Neutrophil (primary cell): Measurements from ENCODE around the gene THAP11.
A peak's percentile ranks its signal among the peaks of the same experiment; 100 is the strongest.

Source experiments
- H3K27ac ChIP-seq: fragments of 200-600 bp; sonication (generic); 2 replicates; pipeline ENCODE4 v1.5.1; 2016; ENCODE audit warnings: mild to moderate bottlenecking, moderate library complexity
- H3K27me3 ChIP-seq: fragments of 200-600 bp; sonication (generic); 2 replicates; pipeline ENCODE4 v1.6.0; 2016; ENCODE audit warnings: mild to moderate bottlenecking
- H3K36me3 ChIP-seq: fragments of 200-600 bp; sonication (generic); 2 replicates; pipeline ENCODE4 v1.5.1; 2017
- H3K4me1 ChIP-seq, 2 experiments: fragments of 200-600 bp in 1 of 2; sonication (generic) in 1 of 2; 1 replicate in 1 of 2; 2 replicates in 1 of 2; pipeline versions ENCODE4 v1.5.1 to v1.6.1; 2013 to 2016; ENCODE audit warnings: low read depth in 1 of 2, low read length in 1 of 2, mild to moderate bottlenecking in 1 of 2, moderate library complexity in 1 of 2; ENCODE audit not compliant: control insufficient read depth in 1 of 2, insufficient read depth in 1 of 2
- H3K4me3 ChIP-seq, 2 experiments: fragments of 200-600 bp in 1 of 2; sonication (generic) in 1 of 2; 1 replicate in 1 of 2; 2 replicates in 1 of 2; pipeline ENCODE4 v1.5.1; 2013 to 2016; ENCODE audit warnings: low read depth in 1 of 2, low read length in 1 of 2, mild to moderate bottlenecking in 1 of 2, moderate library complexity in 1 of 2
- H3K9me3 ChIP-seq: fragments of 200-600 bp; sonication (generic); 2 replicates; pipeline ENCODE4 v1.5.1; 2016
- TF ChIP-seq, protein P1 (sequence below): fragments of 200-600 bp; sonication (generic); IDR thresholded peaks from 2 replicates; pipeline ENCODE4 v1.5.1; 2016; ENCODE audit warnings: antibody characterized with exemption

THAP11 gene

DNA sequence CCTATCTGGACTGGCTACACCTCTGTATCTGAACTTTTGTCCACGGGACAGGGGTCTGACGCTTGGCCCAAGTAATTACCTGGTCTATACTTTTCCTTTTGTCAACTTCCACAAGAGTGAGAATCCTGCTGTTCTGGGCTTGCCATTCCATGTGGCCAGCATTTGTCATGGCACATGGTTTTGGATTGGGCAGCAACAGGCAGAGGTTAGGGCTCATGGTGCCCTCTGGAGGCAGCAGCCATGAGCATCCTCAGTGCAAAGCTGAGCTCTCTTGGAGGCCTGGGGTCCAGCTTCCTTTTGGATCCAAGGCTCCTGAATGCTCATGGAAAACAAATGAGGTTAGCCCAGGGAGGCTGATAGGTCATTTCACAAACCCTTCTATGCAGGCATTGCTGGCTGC, 23.2 kb downstream of the THAP11 start:
- peaks cover 16% of the 10 kb centered on the region for H3K36me3 ChIP-seq

DNA sequence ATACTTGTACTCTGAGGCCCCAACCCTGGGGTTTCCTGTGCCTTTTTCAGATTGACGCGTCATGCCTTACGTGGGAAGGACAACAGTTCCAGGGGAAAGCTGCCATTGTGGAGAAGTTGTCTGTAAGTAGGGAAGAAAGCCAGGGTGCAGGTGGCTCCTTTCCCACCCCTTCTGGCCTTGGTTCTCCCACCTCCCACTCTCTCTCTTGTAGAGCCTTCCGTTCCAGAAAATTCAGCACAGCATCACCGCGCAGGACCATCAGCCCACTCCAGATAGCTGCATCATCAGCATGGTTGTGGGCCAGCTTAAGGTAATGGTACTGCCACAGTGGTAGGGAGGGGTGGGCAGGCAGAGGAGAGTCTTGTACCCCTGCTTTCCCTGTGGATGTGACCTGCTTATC, 26.2 kb downstream of the THAP11 start:
- peaks cover 10 to 14% of the 10 kb centered on the region in 2 experiments for H3K4me1 ChIP-seq
- H3K36me3 ChIP-seq, result peaks cover 16% of the 10 kb centered on the region
- no peaks in the 10 kb centered on the region for H3K9me3 ChIP-seq
- H3K4me3 ChIP-seq, result no peak overlapping the region
- no peaks in the 10 kb centered on the region for H3K27me3 ChIP-seq
- H3K27ac ChIP-seq, result no peak overlapping the region
- TF ChIP-seq, protein P1, sequence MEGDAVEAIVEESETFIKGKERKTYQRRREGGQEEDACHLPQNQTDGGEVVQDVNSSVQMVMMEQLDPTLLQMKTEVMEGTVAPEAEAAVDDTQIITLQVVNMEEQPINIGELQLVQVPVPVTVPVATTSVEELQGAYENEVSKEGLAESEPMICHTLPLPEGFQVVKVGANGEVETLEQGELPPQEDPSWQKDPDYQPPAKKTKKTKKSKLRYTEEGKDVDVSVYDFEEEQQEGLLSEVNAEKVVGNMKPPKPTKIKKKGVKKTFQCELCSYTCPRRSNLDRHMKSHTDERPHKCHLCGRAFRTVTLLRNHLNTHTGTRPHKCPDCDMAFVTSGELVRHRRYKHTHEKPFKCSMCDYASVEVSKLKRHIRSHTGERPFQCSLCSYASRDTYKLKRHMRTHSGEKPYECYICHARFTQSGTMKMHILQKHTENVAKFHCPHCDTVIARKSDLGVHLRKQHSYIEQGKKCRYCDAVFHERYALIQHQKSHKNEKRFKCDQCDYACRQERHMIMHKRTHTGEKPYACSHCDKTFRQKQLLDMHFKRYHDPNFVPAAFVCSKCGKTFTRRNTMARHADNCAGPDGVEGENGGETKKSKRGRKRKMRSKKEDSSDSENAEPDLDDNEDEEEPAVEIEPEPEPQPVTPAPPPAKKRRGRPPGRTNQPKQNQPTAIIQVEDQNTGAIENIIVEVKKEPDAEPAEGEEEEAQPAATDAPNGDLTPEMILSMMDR, result no peak

More for the DNA sequence above, 23.2 kb downstream of the THAP11 start:
- Histone ChIP-seq H3K4me1 (no peaks in the 10 kb centered on the region), H3K4me3 (no peak overlapping the region), H3K27ac (no peak overlapping the region), H3K27me3 (no peaks in the 10 kb centered on the region), H3K9me3 (no peaks in the 10 kb centered on the region)
- TF ChIP-seq, protein P1, result no peak

DNA sequence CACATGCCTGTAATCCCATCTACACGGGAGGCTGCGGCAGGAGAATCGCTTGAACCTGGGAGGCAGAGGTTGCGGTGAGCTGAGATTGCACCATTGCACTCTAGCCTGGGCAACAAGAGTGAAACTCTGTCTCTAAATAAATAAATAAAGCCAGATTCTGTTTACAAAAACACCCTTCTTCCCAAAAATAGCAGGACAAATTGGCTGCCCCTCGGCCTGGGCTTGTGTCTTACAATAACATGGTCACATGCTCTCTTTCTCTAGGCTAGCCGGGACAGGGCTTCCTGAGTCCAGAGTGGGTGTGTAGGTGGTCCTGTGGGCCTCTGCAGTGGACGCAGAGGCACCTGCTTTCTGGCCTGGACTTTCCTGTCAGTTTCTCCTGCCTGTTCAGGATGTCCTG, 27.5 kb downstream of the THAP11 start:
- no peak overlapping the region for H3K4me3 ChIP-seq
- H3K4me1 ChIP-seq, result peaks cover 23 to 27% of the 10 kb centered on the region in 2 experiments
- H3K36me3 ChIP-seq, result peaks cover 16% of the 10 kb centered on the region
- no peak overlapping the region for H3K27ac ChIP-seq
- TF ChIP-seq, protein P1, result no peak
- H3K27me3 ChIP-seq, result no peaks in the 10 kb centered on the region
- H3K9me3 ChIP-seq, result no peaks in the 10 kb centered on the region

DNA sequence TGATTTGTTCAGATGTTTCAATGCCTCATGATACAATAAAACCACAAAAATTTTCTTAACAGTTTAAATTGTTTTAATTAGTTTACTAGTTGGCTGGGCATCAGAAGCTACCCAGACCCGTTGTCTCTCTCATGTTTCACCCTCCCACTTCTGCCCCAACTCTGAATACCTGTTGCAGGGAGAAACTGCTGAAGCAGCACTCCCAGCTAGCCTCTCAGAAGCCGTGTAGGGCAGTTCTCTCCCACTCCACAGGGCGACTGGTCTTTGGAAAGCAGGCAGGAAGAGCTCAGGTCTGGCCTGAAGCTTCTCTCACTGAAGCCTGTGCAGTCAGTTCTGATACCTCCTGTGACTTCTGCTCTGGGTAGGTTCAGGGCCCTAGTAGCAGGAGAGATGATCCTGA, 29.1 kb downstream of the THAP11 start:
- H3K4me3 ChIP-seq, result no peak overlapping the region
- no peaks in the 10 kb centered on the region for H3K27me3 ChIP-seq
- H3K9me3 ChIP-seq, result no peaks in the 10 kb centered on the region
- peaks cover 23 to 27% of the 10 kb centered on the region in 2 experiments for H3K4me1 ChIP-seq
- H3K27ac ChIP-seq, result peak overlapping the region; percentile 85
- TF ChIP-seq, protein P1, result no peak
- peaks cover 19% of the 10 kb centered on the region for H3K36me3 ChIP-seq

DNA sequence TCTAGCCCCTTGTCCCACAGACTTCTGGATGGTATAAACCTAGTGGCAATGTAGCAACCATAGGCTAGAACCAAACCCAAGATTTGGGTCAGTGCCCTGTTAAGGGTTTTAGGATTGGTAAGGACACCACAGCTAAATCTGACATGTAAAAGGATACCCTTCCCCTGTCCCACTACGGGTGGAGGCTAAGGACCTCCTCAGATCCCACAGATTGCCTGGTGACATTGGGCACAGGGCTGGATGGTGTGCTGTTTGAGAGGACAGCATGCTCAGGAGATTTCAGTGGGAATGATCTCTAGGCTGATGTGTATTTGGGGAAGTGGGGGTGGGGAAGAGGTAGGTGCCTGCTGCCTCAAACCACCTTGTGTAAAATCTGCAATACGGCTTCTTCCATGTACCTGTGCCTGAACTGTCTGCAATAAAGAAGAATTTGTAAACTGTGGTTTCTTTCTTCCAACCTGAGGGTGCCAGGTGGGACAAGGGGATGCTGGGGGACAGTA, 30.1 kb downstream of the THAP11 start:
- peaks cover 26% of the 10 kb centered on the region for H3K36me3 ChIP-seq
- H3K4me1 ChIP-seq, result peaks cover 23 to 27% of the 10 kb centered on the region in 2 experiments
- peak overlapping the region; percentile 85 for H3K27ac ChIP-seq
- TF ChIP-seq, protein P1, result no peak
- H3K4me3 ChIP-seq, result peak overlapping the region; percentile 84 to 90
- no peaks in the 10 kb centered on the region for H3K9me3 ChIP-seq
- no peaks in the 10 kb centered on the region for H3K27me3 ChIP-seq
